WTC11 (cell line): ENCODE data around the gene CLDN19.

Source experiments
- ATF1 ChIP-seq: sonication (generic); formaldehyde crosslinking; IDR thresholded peaks from 2 replicates; pipeline ENCODE4 v1.8.1; 2023; ENCODE audit warnings: mild to moderate bottlenecking, moderate library complexity, missing genetic modification reagents
- ATF2 ChIP-seq: sonication (generic); formaldehyde crosslinking; IDR thresholded peaks from 2 replicates; pipeline ENCODE4 v1.8.1; 2022; ENCODE audit warnings: low read depth, missing genetic modification reagents, borderline replicate concordance
- CBFB ChIP-seq: sonication (generic); formaldehyde crosslinking; IDR thresholded peaks from 2 replicates; pipeline ENCODE4 v1.8.1; 2022; ENCODE audit warnings: mild to moderate bottlenecking, low read depth, missing genetic modification reagents
- CREB1 ChIP-seq: sonication (generic); formaldehyde crosslinking; IDR thresholded peaks from 2 replicates; pipeline ENCODE4 v1.8.0; 2023; ENCODE audit warnings: mild to moderate bottlenecking, missing genetic modification reagents
- CTCF ChIP-seq: fragments of 200-600 bp; IDR thresholded peaks from 2 replicates; pipeline ENCODE4 v1.8.0; 2022; ENCODE audit warnings: antibody characterized with exemption
- E2F4 ChIP-seq: sonication (generic); formaldehyde crosslinking; IDR thresholded peaks from 2 replicates; pipeline ENCODE4 v1.8.1; 2022; ENCODE audit warnings: low read depth, mild to moderate bottlenecking, moderate library complexity, missing genetic modification reagents, borderline replicate concordance
- E2F5 ChIP-seq: sonication (generic); formaldehyde crosslinking; IDR thresholded peaks from 2 replicates; pipeline ENCODE4 v1.8.1; 2022; ENCODE audit warnings: mild to moderate bottlenecking, moderate library complexity, missing genetic modification reagents
- GTF2I ChIP-seq: fragments of 250-450 bp; sonication (Bioruptor Pico); conservative IDR thresholded peaks from 2 replicates; pipeline ENCODE4 v1.4.0; 2021; ENCODE audit warnings: mild to moderate bottlenecking
- MAX ChIP-seq: sonication (generic); formaldehyde crosslinking; IDR thresholded peaks from 2 replicates; pipeline ENCODE4 v1.8.0; 2022; ENCODE audit warnings: mild to moderate bottlenecking, missing genetic modification reagents
- ZNF219 ChIP-seq: sonication (generic); formaldehyde crosslinking; IDR thresholded peaks from 2 replicates; pipeline ENCODE4 v1.8.0; 2023; ENCODE audit warnings: missing genetic modification reagents, mild to moderate bottlenecking, borderline replicate concordance
- ZNF263 ChIP-seq: sonication (generic); formaldehyde crosslinking; IDR thresholded peaks from 2 replicates; pipeline ENCODE4 v1.8.1; 2022; ENCODE audit warnings: low read depth, mild to moderate bottlenecking, moderate library complexity, missing genetic modification reagents

- TF ChIP-seq CBFB (CRISPR knock-in tag) (no peak), CTCF (no peak), ATF2 (no peak), E2F4 (CRISPR knock-in tag) (no peak), CREB1 (no peak), MAX (CRISPR knock-in tag) (no peak), ZNF263 (CRISPR knock-in tag) (no peak), GTF2I (CRISPR knock-in tag) (no peak), E2F5 (CRISPR knock-in tag) (no peak), ATF1 (CRISPR knock-in tag) (no peak), ZNF219 (CRISPR knock-in tag) (no peak)
Measured at GRCh38 chr1:42692911-42693310, 47.1 kb downstream of the CLDN19 start.
